Retinal pigment epithelial cell (primary cell): Measurements from ENCODE around the gene ADAM12.

Source experiments
- DNase-seq: peaks from one replicate; pipeline ENCODE4 v3.0.0-alpha.2; 2010; ENCODE audit warnings: low read depth
- H3K4me3 ChIP-seq: 2 replicates; pipeline ENCODE4 v1.5.1; 2011; ENCODE audit warnings: mild to moderate bottlenecking, low read length, control low read depth, moderate library complexity
- CTCF ChIP-seq: conservative IDR thresholded peaks from 2 replicates; pipeline ENCODE4 v1.5.1; 2011; ENCODE audit warnings: low read depth, low read length, control low read depth, inconsistent platforms

Gene ADAM12

GRCh38 chr10:126135177-126135576, 253.1 kb downstream of the ADAM12 start:
- peak; percentile 33 for TF ChIP-seq CTCF
- H3K4me3 ChIP-seq = no peak overlapping the region
- no peak for DNase-seq

- TF ChIP-seq CTCF = no peak
- DNase-seq = no peak
- no peak overlapping the region for H3K4me3 ChIP-seq
Observed at GRCh38 chr10:126133906-126134656, 254.2 kb downstream of the ADAM12 start.

- TF ChIP-seq CTCF = no peak
- no peak for DNase-seq
- H3K4me3 ChIP-seq = no peak overlapping the region
Observed at GRCh38 chr10:126133082-126133620, 255.1 kb downstream of the ADAM12 start.

GRCh38 chr10:126131341-126131740, 256.9 kb downstream of the ADAM12 start:
- no peak for TF ChIP-seq CTCF

DNA sequence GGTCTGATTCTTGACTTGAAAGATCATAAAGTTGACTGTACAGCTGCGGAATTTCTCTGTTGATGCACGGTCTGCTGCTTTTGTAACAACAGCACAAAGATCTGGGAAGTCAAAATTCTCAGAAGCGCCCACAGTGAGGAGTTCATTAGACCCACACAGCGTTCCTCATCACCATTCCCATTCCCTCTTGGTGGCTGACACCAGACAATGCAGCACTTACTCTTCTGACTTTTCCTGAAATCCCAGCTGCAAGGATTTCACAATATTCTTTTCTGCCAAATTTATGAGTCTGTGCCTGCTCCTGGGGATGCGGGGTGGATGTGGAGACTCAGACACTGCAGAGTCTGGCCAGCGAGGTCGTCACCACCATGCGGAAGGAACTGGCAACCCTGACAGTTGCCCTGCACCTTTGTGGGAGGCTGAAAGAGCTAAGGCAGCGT, 258.0 kb downstream of the ADAM12 start:
- no peak for DNase-seq
- TF ChIP-seq CTCF = no peak
- H3K4me3 ChIP-seq = no peak overlapping the region

More at GRCh38 chr10:126131341-126131740, 256.9 kb downstream of the ADAM12 start:
- no peak overlapping the region for H3K4me3 ChIP-seq
- DNase-seq = no peak

- no peak for DNase-seq
- H3K4me3 ChIP-seq = no peak overlapping the region
- no peak for TF ChIP-seq CTCF
Observed at GRCh38 chr10:126129026-126129425, 259.3 kb downstream of the ADAM12 start.

- no peak for TF ChIP-seq CTCF
- no peak for DNase-seq
- H3K4me3 ChIP-seq = no peak overlapping the region
Observed at GRCh38 chr10:126128581-126128980, 259.7 kb downstream of the ADAM12 start.
